Retina (tissue), 1 donor: Measurements from ENCODE around the gene UBR3.
A peak's percentile ranks its signal among the peaks of the same experiment; 100 is the strongest.
"Not testable (repeated sequence)": the region's sequence is repeated elsewhere in the genome, so short reads cannot be mapped to it uniquely, and the experiment has no call there.

Experiments
- DNase-seq: peaks from one replicate; pipeline ENCODE4 v3.0.0-alpha.2; 2016

Gene UBR3

DNA sequence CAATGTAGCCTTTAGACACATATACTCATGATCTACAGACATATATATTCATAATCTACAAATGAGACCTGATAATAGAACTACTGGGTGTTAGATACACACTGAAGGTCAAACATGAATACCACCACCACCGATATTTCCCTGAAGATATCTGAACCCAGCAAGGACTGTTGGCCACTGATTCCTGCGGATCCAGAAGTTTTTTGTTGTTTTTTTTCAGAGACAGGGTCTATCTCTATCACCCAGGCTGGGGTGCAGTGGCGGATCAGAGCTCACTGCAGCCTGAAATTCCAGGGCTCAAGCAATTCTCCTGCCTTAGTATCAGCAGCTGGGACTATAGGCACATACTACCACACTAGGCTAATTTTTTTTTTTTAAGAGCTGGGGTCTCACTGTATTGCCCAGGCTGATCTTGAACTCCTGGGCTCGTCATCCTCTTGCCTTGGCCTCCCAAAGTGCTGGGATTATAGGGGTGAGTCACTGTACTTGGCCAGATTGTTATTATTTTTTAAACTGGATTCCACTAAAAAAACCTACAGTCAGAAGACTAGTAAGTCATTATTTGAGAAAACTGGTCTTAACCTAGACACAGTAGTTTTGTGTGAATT lies 4.4 kb upstream of the UBR3 start:
- DNase-seq: no peak

DNA sequence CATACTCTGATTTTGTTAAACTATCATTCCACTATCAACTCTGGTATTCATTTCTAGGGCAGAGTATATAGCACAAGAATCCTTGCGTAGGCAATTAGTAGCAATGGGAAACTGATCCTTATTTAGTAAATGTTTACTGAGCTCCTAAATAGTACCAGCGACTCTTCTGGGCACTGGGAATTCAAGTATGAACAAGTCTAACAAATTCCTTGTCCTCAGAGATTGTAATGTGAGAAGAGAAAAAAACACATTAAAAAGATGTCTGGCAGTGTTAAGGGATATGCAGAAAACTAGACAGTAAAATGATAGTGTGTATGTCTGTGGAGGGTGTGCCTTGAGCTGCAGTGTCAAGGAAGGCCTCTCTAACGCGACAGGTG lies 3.3 kb upstream of the UBR3 start:
- no peak for DNase-seq

DNA sequence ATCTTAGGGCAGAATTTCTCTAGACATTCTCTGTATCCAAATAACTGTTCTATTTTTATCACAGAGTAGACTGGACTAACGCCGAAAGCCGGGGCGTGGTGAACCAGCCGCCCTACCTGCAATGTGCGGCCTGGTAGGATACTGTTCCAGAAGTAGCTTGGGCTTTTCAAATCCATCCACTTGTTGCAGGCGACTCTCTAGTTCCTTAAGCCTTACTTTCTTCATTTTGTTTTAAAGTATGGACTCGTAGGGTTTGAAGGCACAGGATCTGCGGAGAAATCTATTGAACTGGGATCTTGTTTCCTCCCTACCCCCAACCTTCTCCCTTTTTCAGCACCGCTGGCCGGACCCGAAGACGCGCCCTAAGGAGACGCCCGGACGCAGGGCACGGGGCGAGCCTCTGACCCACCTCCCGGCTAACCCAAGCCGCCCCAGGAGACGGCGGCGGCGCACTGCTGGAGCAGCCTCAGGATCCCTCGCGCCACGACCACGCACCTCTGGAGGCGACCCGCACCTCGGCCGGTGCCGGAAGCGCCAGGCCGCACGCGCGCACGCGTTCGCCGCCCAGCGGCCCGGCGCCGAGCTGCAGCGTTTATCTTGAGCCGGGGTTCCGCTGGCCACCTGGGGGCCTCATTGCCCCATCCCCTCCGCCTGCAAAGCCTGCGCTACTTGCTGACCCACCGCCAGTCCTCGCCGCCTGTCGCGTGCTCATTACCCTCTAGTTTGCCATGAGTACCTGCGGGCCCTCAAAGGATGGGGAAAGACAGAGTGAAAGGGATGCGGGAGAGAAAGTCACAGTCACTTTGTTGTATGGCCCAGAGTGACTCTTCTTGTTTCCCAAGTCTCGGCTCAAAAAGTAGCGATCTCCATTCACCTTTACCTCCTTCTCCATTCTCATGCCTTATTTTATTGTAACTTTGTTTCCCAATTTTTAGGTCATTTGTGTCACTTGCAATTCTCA lies 2.6 kb upstream of the UBR3 start, which contains the start of gene METTL5:
Gene METTL5, minus strand, starts transcription at position 533 of the 961 bp plus-strand sequence. Its CDS starts 308 bp downstream, at position 225.
- peak; percentile 94 for DNase-seq

DNA sequence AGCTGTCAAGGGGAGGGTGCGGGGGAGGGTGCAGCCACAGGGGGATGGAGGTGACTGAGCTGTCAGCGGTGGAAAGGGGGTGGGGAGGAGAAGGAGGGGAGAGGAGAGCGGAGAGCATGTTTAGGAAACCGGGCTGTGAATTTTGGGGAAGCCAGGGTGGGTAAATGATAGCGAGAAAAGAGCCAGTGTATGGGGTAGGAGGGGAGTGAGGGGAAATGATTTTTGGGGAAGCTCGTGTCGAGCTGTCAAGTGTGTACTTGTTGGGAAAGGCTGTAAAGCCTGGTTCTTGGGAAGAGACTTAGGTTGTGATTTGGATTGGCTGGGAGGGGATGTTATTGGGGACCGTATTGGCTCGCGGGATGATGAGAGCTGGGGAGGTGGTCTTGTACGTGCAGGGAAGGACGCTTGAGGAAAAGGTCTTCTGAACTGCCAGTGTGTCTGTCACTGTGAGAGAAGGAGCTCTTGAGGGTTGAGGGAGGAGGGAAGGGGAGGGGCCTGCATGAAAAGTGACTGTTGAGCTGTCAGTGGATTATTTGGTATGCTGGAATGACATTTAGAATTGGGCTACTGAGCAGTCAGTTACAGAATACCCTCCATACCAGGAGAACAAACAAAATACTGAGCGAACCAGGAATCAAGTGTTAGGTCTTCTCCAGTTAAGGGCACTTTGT lies 1.0 kb downstream of the UBR3 start:
- DNase-seq: peak; percentile 61

DNA sequence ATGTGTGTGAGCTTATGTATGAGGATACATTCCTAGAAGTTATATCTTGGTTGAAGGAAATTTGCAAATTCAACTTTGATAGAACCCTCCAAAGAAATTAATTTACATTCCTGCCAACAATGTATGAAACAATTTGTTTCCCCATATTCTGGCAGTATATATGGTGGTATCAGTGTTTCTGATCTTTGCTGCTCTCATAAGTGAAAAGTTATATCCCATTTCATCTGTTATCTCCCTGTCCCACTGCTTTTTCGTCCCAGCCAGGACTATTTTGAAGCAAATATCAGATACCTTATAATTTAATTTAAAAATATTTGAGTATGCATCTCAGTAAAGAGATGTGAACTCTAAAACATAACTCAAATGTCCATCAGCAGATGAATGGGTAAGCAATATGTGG lies 7.1 kb downstream of the UBR3 start:
- DNase-seq: no peak

DNA sequence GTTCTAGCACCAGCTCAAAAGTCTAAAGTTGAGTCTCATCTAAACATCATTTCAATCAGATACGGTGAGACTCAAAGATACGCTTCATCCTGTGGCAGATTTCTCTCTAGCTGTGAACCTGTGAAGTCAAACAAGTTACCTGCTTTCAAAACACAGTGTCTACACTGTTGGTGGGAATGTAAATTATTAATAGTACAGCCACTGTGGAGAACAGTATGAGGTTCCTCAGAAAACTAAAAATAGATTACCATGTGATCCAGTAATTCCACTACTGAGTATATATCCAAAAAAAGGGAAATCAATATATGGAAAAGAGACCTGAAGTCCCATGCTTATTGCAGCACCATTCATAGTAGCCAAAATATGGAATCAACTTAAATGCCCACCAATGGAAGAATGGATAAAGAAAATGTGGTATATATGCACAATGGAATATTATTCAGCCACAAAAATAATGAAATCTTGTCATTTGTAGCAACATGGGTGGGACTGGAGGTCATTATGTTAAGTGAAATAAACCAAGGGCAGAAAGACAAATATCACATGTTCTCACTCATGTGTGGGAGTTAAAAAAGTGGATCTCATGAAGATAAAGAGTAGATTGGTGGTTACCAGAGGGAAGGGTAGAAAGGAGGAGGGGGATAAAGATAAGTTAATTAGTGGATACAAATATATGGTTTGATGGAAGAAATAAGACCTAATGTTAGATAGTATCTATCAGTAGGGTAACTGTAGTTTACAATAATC lies 11.7 kb downstream of the UBR3 start:
- no peak for DNase-seq

DNA sequence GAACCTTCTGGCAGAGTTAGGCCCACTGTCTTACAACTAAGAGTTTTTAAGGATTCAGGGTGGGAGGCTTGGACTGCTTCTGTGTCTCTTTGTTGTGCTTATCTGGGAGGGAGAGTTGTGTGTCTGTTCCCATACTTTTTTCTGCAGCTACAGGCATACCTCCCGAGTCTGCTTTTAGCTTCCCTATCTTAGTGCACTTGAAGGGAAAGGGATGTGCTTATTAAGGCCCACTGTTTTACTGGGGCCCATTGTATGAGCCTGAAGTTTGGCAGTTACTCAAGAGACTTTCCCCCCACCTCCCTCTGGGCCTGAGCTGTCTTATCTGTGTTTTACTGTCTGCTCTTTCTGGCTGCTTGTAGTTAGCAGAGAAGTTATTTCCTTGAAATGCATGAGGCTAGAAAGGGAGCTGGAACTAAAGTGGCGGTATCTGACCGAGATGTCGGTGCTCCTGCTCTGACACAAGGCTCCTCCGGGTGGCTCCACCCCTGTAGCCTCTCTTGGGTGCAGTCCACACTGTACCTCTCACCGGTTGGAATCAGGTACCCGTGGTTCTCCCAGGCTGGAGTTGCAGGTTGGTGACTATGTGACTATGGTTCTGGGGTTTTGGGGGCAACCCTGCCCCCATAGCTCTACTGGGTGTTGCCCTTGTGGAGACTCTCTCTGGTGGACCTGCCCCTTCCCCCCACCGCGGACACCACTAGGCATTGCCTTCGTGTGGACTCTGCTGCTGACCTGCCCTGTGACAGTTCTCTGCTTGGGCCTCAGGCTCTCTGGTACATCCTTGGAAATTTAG lies 12.9 kb downstream of the UBR3 start:
- DNase-seq: no peak

DNA sequence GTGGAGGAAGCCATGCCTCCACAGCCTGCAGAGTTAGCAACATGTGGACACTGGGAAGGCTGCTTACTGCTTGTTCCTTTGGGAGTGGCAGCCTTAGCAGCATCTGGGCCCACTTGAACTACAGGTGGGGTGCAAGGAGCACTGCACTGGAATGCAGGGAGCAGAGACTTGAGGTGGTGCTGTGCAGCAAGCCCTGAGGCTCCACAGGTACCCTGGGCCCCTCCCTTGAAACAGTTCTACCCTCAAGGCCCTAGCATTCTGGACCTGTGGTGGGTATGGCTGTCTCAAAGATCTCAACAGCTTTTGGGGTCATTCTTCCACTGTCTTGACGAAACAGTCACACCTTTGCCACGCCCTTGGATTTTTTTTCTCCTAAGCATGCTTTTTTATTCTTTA lies 13.5 kb downstream of the UBR3 start:
- no peak for DNase-seq

DNA sequence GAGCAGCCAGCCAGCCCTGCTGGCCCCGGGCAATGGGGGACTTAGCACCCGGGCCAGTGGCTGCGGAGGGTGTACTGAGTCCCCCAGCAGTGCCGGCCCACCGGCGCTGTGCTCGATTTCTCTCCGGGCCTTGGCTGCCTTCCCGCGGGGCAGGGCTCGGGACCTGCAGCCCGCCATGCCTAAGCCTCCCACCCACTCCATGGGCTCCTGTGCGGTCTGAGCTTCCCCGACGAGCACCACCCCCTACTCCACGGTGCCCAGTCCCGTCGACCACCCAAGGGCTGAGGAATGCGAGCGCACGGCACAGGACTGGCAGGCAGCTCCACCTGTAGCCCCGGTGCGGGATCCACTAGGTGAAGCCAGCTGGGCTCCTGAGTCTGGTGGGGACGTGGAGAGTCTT lies 14.4 kb downstream of the UBR3 start:
- not testable (repeated sequence) for DNase-seq

DNA sequence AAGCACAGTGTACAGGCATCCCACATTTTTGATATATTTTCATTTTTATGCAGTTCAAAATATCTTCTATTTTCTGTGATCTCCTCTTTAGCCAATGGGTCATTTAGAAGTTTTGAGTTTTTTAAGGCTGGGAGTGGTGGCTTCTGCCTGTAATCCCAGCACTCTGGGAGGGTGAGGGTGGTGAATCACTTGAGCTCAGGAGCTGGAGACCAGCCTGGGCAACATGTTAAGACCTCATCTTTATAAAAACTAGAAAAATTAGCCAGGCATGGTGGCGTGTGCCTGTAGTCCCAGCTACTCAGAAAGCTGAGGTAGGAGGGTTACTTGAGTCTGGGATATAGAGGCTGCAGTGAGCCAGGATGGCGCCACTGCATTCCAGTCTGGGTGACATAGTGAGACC lies 17.8 kb downstream of the UBR3 start:
- DNase-seq: no peak

DNA sequence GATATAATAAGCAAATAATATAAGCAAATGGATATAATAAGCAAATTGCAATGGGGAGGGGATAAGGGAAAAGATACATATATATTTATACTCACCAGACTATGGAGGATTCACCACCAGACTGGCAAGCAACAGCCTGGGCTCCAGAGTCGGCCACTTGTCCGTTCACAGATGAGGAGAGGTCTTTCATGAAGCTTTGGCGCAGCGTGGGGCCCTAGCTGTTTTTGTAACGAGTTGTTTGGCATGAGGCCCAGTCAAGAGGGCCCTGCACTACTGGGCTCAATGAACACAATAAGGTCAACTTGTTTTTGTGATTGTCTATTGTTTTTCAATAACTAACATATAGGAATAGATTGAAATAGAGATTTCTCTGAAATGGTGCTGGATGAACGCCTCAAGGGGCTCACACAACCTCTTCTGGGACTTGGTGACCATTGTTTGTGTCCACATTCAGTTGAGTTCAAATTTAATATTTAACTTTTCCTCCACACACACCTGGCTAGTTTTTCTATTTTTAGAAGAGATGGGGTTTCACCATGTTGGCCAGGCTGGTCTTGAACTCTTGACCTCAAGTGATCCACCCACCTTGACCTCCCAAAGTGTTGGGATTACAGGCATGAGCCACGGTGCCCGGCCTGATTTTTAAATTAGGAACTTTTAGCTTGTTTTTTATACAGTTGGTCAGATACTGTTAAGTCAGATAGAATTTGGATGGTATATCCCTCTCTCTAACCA lies 21.9 kb downstream of the UBR3 start:
- not testable (repeated sequence) for DNase-seq

DNA sequence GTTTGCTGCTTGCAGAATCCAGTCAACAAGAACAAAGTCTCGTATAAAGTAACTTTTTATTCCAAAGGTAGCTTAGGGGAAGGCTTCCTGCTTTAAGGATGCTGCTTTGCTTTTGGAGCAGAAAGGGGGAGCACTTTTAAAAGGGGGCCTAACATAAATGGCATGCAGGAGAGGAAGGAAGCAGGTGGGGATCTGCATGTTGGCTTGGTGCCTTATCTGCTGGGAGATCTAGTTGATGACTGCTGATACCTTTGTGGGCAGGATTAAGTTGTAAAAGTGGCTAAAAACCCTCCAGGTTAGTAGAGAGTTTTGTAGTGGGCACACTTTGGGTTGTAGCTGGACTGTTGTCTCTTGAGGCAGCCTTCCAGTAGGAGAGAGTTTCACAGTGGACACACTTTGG lies 22.5 kb downstream of the UBR3 start:
- DNase-seq: no peak

DNA sequence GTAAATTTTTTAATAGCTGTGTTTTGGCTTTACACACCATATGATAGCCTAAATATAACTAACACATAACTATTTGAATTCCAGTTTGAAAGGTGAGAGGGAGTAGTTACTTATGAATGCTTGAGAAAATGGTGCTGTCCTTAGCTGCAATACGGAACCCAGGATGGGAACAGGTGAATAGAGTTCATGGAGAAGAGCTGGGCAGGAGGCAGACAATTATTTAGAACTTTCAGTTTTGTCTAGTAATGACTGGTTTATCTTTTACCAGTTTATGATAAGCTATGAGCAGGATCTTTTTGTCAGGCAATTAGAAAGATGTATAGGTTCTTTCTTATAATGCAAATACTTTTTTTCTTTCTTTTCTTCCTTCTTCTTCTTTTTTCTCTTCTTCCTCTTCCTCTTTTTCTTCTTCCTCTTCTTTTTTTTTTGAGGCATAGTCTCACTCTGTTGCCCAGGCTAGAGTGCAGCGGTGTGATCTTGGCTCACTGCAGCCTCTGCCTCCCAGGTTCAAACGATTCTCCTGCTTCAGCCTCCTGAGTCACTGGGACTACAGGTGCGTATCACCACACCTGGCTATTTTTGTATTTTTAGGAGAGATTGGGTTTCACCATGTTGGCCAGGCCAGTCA lies 25.9 kb downstream of the UBR3 start:
- DNase-seq: no peak

DNA sequence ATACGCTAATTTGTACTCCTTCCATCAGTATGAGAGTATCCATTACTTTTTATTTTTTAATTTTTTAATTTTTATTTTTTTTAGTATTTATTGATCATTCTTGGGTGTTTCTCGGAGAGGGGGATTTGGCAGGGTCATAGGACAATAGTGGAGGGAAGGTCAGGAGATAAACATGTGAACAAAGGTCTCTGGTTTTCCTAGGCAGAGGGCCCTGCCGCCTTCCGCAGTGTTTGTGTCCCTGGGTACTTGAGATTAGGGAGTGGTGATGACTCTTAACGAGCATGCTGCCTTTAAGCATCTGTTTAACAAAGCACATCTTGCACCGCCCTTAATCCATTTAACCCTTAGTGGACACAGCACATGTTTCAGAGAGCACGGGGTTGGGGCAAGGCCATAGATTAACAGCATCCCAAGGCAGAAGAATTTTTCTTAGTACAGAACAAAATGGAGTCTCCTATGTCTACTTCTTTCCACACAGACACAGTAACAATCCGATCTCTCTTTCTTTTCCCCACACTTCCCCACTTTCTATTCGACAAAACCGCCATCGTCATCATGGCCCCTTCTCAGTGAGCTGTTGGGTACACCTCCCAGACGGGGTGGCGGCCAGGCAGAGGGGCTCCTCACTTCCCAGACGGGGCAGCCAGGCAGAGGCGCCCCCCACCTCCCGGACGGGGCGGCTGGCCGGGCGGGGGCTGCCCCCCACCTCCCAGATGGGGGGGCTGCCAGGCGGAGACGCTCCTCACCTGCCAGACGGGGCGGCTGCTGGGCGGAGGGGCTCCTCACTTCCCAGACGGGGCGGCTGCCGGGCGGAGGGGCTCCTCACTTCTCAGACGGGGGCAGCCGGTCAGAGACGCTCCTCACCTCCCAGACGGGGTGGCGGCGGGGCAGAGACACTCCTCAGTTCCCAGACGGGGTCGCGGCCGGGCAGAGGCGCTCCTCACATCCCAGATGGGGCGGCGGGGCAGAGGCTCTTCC lies 28.3 kb downstream of the UBR3 start:
- not testable (repeated sequence) for DNase-seq

DNA sequence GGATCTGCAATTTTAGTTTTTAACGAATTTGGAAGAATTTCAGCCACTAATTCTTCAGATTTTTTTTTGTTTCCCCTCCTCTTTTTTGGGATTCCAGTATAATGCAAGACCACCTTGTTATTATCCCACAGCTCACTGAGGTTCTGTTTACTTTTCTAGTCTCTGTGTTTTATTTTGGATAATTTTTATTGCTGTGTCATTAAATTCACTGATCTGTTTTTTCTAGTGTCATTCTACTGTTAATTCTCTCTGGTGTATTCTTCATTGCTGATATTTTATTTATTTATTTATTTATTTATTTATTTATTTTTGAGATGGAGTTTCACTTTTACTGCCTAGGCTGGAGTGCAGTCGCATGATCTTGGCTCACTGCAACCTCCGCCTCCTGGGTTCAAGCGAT lies 32.2 kb downstream of the UBR3 start:
- no peak for DNase-seq

DNA sequence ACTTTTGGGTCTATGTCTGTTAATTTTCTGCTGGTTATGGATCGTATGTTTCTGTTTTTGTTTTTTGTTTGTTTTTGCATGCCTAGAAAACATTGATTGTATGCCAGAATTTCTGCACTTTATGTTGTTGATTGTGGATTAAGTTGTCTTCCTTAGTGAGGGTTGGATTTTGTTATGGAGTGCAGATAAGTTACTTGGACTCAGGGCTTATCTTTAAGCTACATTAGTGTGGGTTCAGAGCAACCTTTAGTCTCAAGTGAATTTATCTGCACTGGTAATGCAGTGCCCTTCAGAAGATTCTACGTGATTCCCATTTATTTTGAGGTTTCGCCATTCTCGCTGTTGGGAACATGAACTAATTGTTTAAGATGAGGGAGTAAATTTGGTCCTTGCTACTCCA lies 32.9 kb downstream of the UBR3 start:
- DNase-seq: no peak

DNA sequence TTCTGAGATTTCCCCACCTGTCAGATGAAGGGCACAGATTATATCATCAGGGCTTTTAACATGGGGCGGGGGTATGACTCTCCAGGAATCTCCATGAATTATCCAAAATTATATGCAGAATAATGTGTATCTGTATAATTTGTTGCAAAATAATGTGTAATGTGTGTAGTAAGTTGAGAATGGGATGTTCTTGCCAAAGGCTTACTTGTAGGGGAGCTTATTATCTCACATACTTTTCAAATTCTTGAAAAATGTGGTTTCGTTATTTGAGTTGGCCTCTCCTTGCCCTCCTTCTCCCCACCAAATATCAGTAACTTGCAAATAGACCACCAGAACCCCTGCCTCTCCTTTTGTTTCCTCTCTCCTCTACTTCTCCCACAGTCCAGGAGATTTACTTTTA lies 35.6 kb downstream of the UBR3 start:
- DNase-seq: no peak

DNA sequence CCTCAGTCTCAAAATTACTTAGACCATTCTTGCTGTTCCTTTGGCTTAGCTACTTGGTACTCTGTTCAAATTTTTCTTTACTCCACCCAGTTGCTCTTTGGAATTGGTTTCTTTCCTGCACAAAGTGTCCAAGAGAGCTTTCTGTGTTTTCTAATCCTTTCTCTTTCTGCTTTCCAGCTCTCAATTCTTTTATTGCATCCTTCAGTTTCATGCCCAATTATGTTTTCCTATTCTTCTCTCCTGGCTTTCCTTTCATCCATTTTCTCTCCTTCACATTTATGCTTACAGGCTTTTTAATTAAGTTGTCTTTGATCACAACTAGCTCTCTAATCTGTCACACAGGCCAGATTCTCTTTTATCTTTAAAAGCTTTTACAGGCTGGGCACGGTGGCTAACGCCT lies 38.2 kb downstream of the UBR3 start:
- no peak for DNase-seq

DNA sequence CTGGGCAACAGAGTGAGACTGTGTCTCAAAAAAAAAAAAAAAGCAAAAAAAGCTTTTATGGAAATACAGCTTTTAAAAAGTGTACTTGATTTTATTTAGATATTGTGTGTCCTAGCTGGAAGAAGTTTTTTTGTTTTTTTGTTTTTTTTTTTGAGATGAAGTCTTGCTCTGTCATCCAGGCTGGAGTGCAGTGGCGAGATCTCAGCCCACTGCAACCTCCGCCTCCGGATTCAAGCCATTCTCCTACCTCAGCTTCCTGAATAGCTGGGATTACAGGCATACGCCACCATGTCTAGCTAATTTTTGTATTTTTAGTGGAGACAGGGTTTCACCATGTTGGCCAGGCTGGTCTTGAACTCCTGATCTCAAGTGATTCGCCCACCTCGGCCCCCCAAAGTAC lies 39.0 kb downstream of the UBR3 start:
- not testable (repeated sequence) for DNase-seq

DNA sequence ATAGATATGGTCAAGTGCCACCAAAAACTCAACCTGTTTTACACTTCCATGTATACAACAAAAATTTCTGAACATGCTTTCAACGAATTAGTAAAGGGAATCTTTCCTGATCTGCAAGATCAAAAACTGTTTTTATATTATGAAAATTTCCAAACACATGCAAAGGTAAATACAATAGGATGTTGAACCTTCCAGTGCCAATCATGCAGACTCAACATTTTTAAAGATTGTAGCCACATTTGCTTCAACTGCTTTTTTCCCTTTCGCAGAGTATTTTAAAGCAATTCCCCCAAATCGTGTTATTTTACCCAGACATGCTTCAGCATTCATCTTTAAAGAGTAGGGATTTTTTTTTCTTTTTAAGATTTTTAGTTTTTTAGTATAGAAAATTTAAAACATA lies 40.3 kb downstream of the UBR3 start:
- no peak for DNase-seq
